Ovary (tissue), 9 donors: ENCODE results near the gene TBX4. TPM values are rescaled to one million over a fixed set of nuclear protein-coding genes. Genes with fewer than 3 reads are reported as not detected.
A peak's percentile ranks its signal among the peaks of the same experiment; 100 is the strongest.

Experiments used
- DNase-seq, 5 donors: peaks; one replicate each; pipeline ENCODE4 v3.0.0-alpha.2; 2019 to 2020
- H3K27ac ChIP-seq, 2 donors: fragments of 200-600 bp; one replicate each; pipeline versions ENCODE4 v1.5.1 to v1.8.0; 2019 to 2022
- H3K27me3 ChIP-seq: fragments of 200-600 bp; one replicate; pipeline ENCODE4 v1.8.0; 2022
- H3K36me3 ChIP-seq: fragments of 200-600 bp; sonication (generic); one replicate; pipeline ENCODE4 v1.5.1; 2019
- H3K4me1 ChIP-seq: one replicate; pipeline ENCODE4 v1.8.1; 2013; ENCODE audit warnings: mild to moderate bottlenecking, moderate library complexity; ENCODE audit not compliant: insufficient read depth
- H3K4me3 ChIP-seq: fragments of 200-600 bp; sonication (generic); one replicate; pipeline ENCODE4 v1.5.1; 2017
- H3K9me3 ChIP-seq, 2 donors: fragments of 200-600 bp in 1 of 2; sonication (generic) in 1 of 2; one replicate each; pipeline versions ENCODE4 v1.5.1 to v1.8.1; 2013 to 2019; ENCODE audit warnings: mild to moderate bottlenecking in 1 of 2, moderate library complexity in 1 of 2
- CTCF ChIP-seq, 3 donors: fragments of 450-650 bp in 2 of 3; fragments of 200-600 bp in 1 of 3; IDR thresholded peaks; one replicate each; pipeline versions ENCODE4 v1.5.1 to v1.8.0; 2016 to 2022; ENCODE audit warnings: antibody characterized with exemption in 3 of 3, mild to moderate bottlenecking in 1 of 3
- EP300 ChIP-seq: sonication (generic); formaldehyde crosslinking; IDR thresholded peaks from one replicate; pipeline ENCODE4 v1.6.1; 2017; ENCODE audit warnings: antibody characterized with exemption
- POLR2A ChIP-seq: fragments of 450-650 bp; IDR thresholded peaks from one replicate; pipeline ENCODE4 v1.6.1; 2017; ENCODE audit warnings: antibody characterized with exemption, mild to moderate bottlenecking, moderate library complexity
- WGBS, 3 donors: extraction: QIAGEN DNeasy Blood & Tissue Kit in 1 of 3; methylation state at CpG; one replicate each; pipeline versions ENCODE4 v1.1.5 to v1.1.7; 2013 to 2017; 5-methylcytosine and 5-hydroxymethylcytosine counted together
- intact Hi-C, 4 donors: fragments of 100-400 bp; cut with DNase I; formaldehyde crosslinking; loops; one replicate each; pipeline versions ENCODE4 v1.11.0 to v1.15.1; 2022 to 2023
- polyA plus RNA-seq, 2 donors: library from polyadenylated mRNA; stranded (reverse); fragments of 200-250 nt in 1 of 2; fragments of 350-450 nt in 1 of 2; fragmentation: Illumina TruSeq in 1 of 2; extraction: RNeasy Lipid Tissue Mini Kit (QIAGEN cat#74804) in 1 of 2; gene quantifications; one replicate each; pipeline ENCODE4 v1.2.3, GENCODE V29; 2013 to 2014
- total RNA-seq, 7 donors: library from RNA; depleted of rRNA in 2 of 7; stranded (reverse); fragments of >200 nt in 2 of 7; fragmentation: NEBNext Ultra II Directional in 3 of 7; extraction: Animal tissue kit (Norgen Biotek cat#: 25700) in 3 of 7; gene quantifications; one replicate each; pipeline versions ENCODE4 v1.1.0 to v1.2.4, GENCODE V29; 2016 to 2023
- donor health status: DM: no; HTN: no; CAD: no; lungs with moderate emphysema.
- donor health status: DM: no; HTN: no; CAD: no.
- donor health status: Bipolar disorder and iron deficiency.
- donor health status: DM: yes; HTN: yes; CAD: no.
- donor health status: DM: no; HTN: no; CAD: no.
- donor health status: DM: yes; HTN: yes; CAD: no.

Gene TBX4
- total and polyA plus RNA-seq, 9 donors = 0.18 TPM; not detected in 8

- Histone ChIP-seq H3K27ac (no peak overlapping the region), H3K4me3 (no peak overlapping the region), H3K27me3 (no peaks in the 10 kb centered on the region), H3K4me1 (peaks cover 9% of the 10 kb centered on the region), H3K9me3 (no peaks in the 10 kb centered on the region), H3K36me3 (no peaks in the 10 kb centered on the region)
- intact Hi-C loops = loop anchor here in 3 of 4 donors (5.0 to 10.0 kb wide), 6 partner anchors 140 to 652 kb away; partner anchors contain the start of genes MED13 (in 2 of the 3) and INTS2 (in 1 of the 3)
- 75 to 86% (median 82%) methylated on average over 5 of the region's 5 CpGs for WGBS, 3 donors
- no peak for DNase-seq
- TF ChIP-seq EP300 = no peak
- no peak for TF ChIP-seq CTCF (IDR thresholded peaks at IDR 0.05)
- no peak for TF ChIP-seq POLR2A
Observed at GRCh38 chr17:61414936-61415251, 37.3 kb upstream of the TBX4 start.

- no peak for DNase-seq
- WGBS, 3 donors = 95 to 99% (median 99%) methylated on average over 6 of the region's 6 CpGs
- no peak overlapping the region for H3K4me3 ChIP-seq
- H3K27me3 ChIP-seq = no peaks in the 10 kb centered on the region
- H3K4me1 ChIP-seq = peaks cover 9% of the 10 kb centered on the region
- peak overlapping the region in 1 of 2 donors; percentile 39 for H3K27ac ChIP-seq
- no peaks in the 10 kb centered on the region for H3K9me3 ChIP-seq
- TF ChIP-seq EP300 = no peak
- no peak for TF ChIP-seq POLR2A
- no peak for TF ChIP-seq CTCF (IDR thresholded peaks at IDR 0.05)
- H3K36me3 ChIP-seq = no peaks in the 10 kb centered on the region
- intact Hi-C loops = loop anchor here in 3 of 4 donors (10.0 kb wide), 5 partner anchors 139 to 649 kb away; partner anchors contain the start of genes INTS2 (in 1 of the 3) and MED13 (in 1 of the 3)
Observed at GRCh38 chr17:61415374-61416210, 36.6 kb upstream of the TBX4 start.

GRCh38 chr17:61416211-61416539 lies 36.0 kb upstream of the TBX4 start:
- Histone ChIP-seq H3K4me3 (no peak overlapping the region), H3K9me3 (no peaks in the 10 kb centered on the region), H3K4me1 (peaks cover 9% of the 10 kb centered on the region), H3K27ac (peak overlapping the region in 1 of 2 donors; percentile 39), H3K36me3 (no peaks in the 10 kb centered on the region), H3K27me3 (no peaks in the 10 kb centered on the region)
- no peak for DNase-seq
- TF ChIP-seq POLR2A = no peak
- TF ChIP-seq CTCF (IDR thresholded peaks at IDR 0.05) = no peak
- no peak for TF ChIP-seq EP300
- intact Hi-C loops = loop anchor here in 3 of 4 donors (10.0 kb wide), 5 partner anchors 139 to 649 kb away; partner anchors contain the start of genes INTS2 (in 1 of the 3) and MED13 (in 1 of the 3)
- WGBS, 3 donors = 74 to 88% (median 84%) methylated on average over 6 of the region's 6 CpGs

GRCh38 chr17:61416540-61417363 lies 35.5 kb upstream of the TBX4 start:
- Histone ChIP-seq H3K27me3 (no peaks in the 10 kb centered on the region), H3K27ac (peak overlapping the region in 1 of 2 donors; percentile 39), H3K9me3 (no peaks in the 10 kb centered on the region), H3K4me1 (peaks cover 8% of the 10 kb centered on the region), H3K36me3 (no peaks in the 10 kb centered on the region), H3K4me3 (no peak overlapping the region)
- intact Hi-C loops = loop anchor here in 3 of 4 donors (10.0 kb wide), 5 partner anchors 138 to 648 kb away; partner anchors contain the start of genes INTS2 (in 1 of the 3) and MED13 (in 1 of the 3)
- DNase-seq = peak; percentile 82 to 87 (median 85)
- no peak for TF ChIP-seq EP300
- no peak for TF ChIP-seq POLR2A
- peak; percentile 68 to 83 (median 73) for TF ChIP-seq CTCF (IDR thresholded peaks at IDR 0.05)
- whole genome bisulfite sequencing, 3 donors = 16 to 20% (median 19%) methylated on average over 42 to 43 of the region's 43 CpGs
